ENCODE data around the gene CNOT11. TPM values are rescaled to one million over a fixed set of nuclear protein-coding genes. Genes with fewer than 3 reads are reported as not detected.

Gene CNOT11
- total RNA-seq, 1 donor from 2014 or later, result 32.5 TPM

GRCh38 chr2:101286684-101287083, 34.0 kb downstream of the CNOT11 start:
- DNase-seq (ENCODE audit: low spot score in 2 of 2), result no peak
- no peak for TF ChIP-seq CTCF (IDR thresholded peaks at IDR 0.05)
- no peak overlapping the region for H3K4me3 ChIP-seq
- no peaks in the 10 kb centered on the region for H3K9me3 ChIP-seq
- no peak overlapping the region for H3K27ac ChIP-seq
- H3K27me3 ChIP-seq, result no peaks in the 10 kb centered on the region
- intact Hi-C loops (cut with DNase I), result no loop called here
- H3K36me3 ChIP-seq, result peaks cover 56 to 80% of the 10 kb centered on the region in 2 donors
- no peaks in the 10 kb centered on the region for H3K4me1 ChIP-seq

GRCh38 chr2:101287303-101287702, 34.6 kb downstream of the CNOT11 start:
- Histone ChIP-seq H3K4me1 (no peaks in the 10 kb centered on the region), H3K9me3 (no peaks in the 10 kb centered on the region), H3K27me3 (no peaks in the 10 kb centered on the region), H3K27ac (no peak overlapping the region), H3K36me3 (peaks cover 54 to 80% of the 10 kb centered on the region in 2 donors), H3K4me3 (no peak overlapping the region)
- intact Hi-C loops (cut with DNase I), result no loop called here
- DNase-seq (ENCODE audit: low spot score in 2 of 2), result no peak
- no peak for TF ChIP-seq CTCF (IDR thresholded peaks at IDR 0.05)

GRCh38 chr2:101290711-101291110, 38.0 kb downstream of the CNOT11 start:
- H3K36me3 ChIP-seq, result peaks cover 42 to 62% of the 10 kb centered on the region in 2 donors
- no peaks in the 10 kb centered on the region for H3K4me1 ChIP-seq
- no peaks in the 10 kb centered on the region for H3K9me3 ChIP-seq
- no peaks in the 10 kb centered on the region for H3K27me3 ChIP-seq
- DNase-seq (ENCODE audit: low spot score in 2 of 2), result no peak
- TF ChIP-seq CTCF (IDR thresholded peaks at IDR 0.05), result no peak
- no peak overlapping the region for H3K27ac ChIP-seq
- intact Hi-C loops (cut with DNase I), result no loop called here
- H3K4me3 ChIP-seq, result no peak overlapping the region

GRCh38 chr2:101291973-101292372, 39.3 kb downstream of the CNOT11 start:
- no peak for TF ChIP-seq CTCF (IDR thresholded peaks at IDR 0.05)
- H3K36me3 ChIP-seq, result peaks cover 30 to 51% of the 10 kb centered on the region in 2 donors
- H3K27me3 ChIP-seq, result no peaks in the 10 kb centered on the region
- H3K9me3 ChIP-seq, result no peaks in the 10 kb centered on the region
- intact Hi-C loops (cut with DNase I), result no loop called here
- no peak for DNase-seq (ENCODE audit: low spot score in 2 of 2)
- H3K4me1 ChIP-seq, result peaks cover 0 to 7% of the 10 kb centered on the region in 2 donors
- H3K27ac ChIP-seq, result no peak overlapping the region
- H3K4me3 ChIP-seq, result no peak overlapping the region

GRCh38 chr2:101293544-101293943, 40.9 kb downstream of the CNOT11 start:
- no peak for TF ChIP-seq CTCF (IDR thresholded peaks at IDR 0.05)
- no peak overlapping the region for H3K27ac ChIP-seq
- peaks cover 17 to 35% of the 10 kb centered on the region in 2 donors for H3K36me3 ChIP-seq
- no peak for DNase-seq (ENCODE audit: low spot score in 2 of 2)
- H3K4me1 ChIP-seq, result peaks cover 0 to 11% of the 10 kb centered on the region in 2 donors
- intact Hi-C loops (cut with DNase I), result no loop called here
- no peaks in the 10 kb centered on the region for H3K9me3 ChIP-seq
- H3K27me3 ChIP-seq, result no peaks in the 10 kb centered on the region
- H3K4me3 ChIP-seq, result no peak overlapping the region

- intact Hi-C loops (cut with DNase I), result no loop called here
- Histone ChIP-seq H3K27me3 (no peaks in the 10 kb centered on the region), H3K36me3 (peaks cover 16 to 27% of the 10 kb centered on the region in 2 donors), H3K9me3 (no peaks in the 10 kb centered on the region), H3K27ac (no peak overlapping the region), H3K4me3 (no peak overlapping the region), H3K4me1 (peaks cover 0 to 11% of the 10 kb centered on the region in 2 donors)
- DNase-seq (ENCODE audit: low spot score in 2 of 2), result no peak
- no peak for TF ChIP-seq CTCF (IDR thresholded peaks at IDR 0.05)
These were observed 42.2 kb downstream of the CNOT11 start for GRCh38 chr2:101294861-101295260.

Measured in ascending aorta (tissue), 2 donors.